Vagina (tissue), 2 donors: ENCODE results near the gene POPDC2.

ENCODE experiments used
- CTCF ChIP-seq, 3 experiments: fragments of 450-650 bp in 2 of 3; fragments of 200-600 bp in 1 of 3; sonication (generic) in 1 of 3; IDR thresholded peaks; one replicate each; pipeline ENCODE4 v1.5.1; 2017 to 2019; ENCODE audit warnings: antibody characterized with exemption in 3 of 3, mild to moderate bottlenecking in 2 of 3, moderate library complexity in 2 of 3
- POLR2A ChIP-seq, 2 donors: fragments of 450-650 bp; IDR thresholded peaks; one replicate each; pipeline ENCODE4 v1.6.1; 2017; ENCODE audit warnings: antibody characterized with exemption in 2 of 2, mild to moderate bottlenecking in 2 of 2, moderate library complexity in 2 of 2
- POLR2AphosphoS5 ChIP-seq, 2 donors: sonication (generic); formaldehyde crosslinking; IDR thresholded peaks; one replicate each; pipeline ENCODE4 v1.9.0; 2017; ENCODE audit warnings: antibody characterized with exemption in 2 of 2, mild to moderate bottlenecking in 2 of 2, low read depth in 1 of 2; ENCODE audit not compliant: insufficient read depth in 1 of 2

- no peak for TF ChIP-seq CTCF (IDR thresholded peaks at IDR 0.05)
- TF ChIP-seq POLR2A (IDR thresholded peaks at IDR 0.05), result no peak
- TF ChIP-seq POLR2AphosphoS5 (IDR thresholded peaks at IDR 0.05; ENCODE audit: insufficient read depth in 1 of 2, low read depth in 1 of 2), result no peak
Observed at GRCh38 chr3:119600732-119601131, 59.7 kb downstream of the POPDC2 start.
